ENCODE data around the gene DDX59. TPM values are rescaled to one million over a fixed set of nuclear protein-coding genes. Genes with fewer than 3 reads are reported as not detected.

Gene DDX59
- total and polyA plus RNA-seq, 9 of the 15 experiments (the other 6 are each of a cell fraction or from before 2014, with no cell fraction given), result 8.3 to 30.4 (median 19.8) TPM

DNA sequence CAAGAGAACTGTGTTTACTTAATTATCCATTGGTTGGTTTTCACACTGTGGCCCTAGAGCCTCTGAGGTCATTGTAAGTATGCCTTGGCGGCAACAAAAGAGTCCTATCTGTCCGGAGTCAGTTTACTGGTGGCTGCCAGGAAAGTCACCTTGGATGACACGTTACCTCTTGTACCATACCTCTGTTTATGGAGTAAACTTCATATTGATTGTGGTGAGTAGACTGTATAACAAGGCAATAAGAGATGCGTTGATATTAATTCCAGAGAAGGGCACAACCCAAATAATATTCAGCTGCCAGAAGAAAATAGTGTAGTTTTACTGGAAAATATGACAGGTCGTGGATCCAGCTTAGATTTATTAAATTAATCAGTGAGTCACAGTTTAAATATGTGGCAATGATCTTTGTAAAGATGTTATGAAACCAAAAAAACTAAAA is 28.7 kb downstream of the DDX59 start:
- Histone ChIP-seq H3K36me3 (ENCODE audit: control insufficient read depth, insufficient read depth, low read length) (no peaks in the 10 kb centered on the region; the same call in 2 of the 3 replicates), H3K9ac (ENCODE audit: insufficient read depth in 1 of 2, low read depth in 2 of 2, low read length in 2 of 2) (peak overlapping the region in 1 of 2 experiments; percentile 68; a peak in 3 of 4 replicates), H4K20me1 (replicated peaks; ENCODE audit: control insufficient read depth, insufficient read depth, low read length) (no peaks in the 10 kb centered on the region), H3K9me3 (replicated peaks; ENCODE audit: control insufficient read depth, insufficient read depth, low read depth, low read length) (0 out of 2 replicates have a peak, but pooled peaks cover 3% of the 10 kb centered on the region), H3K4me1 (replicated peaks in 1 of 2; ENCODE audit: control insufficient read depth in 2 of 2, insufficient read depth in 2 of 2, low read length in 2 of 2) (peaks cover 25 to 40% of the 10 kb centered on the region in 2 experiments), H3K4me2 (ENCODE audit: insufficient read depth, low read length) (peak overlapping the region; percentile 33), H3K79me2 (ENCODE audit: control insufficient read depth, insufficient read depth, low read length) (no peaks in the 10 kb centered on the region), H2AFZ (ENCODE audit: low read depth, low read length) (peak overlapping the region; percentile 84), H3K9me1 (ENCODE audit: control insufficient read depth, insufficient read depth, low read length) (no peaks in the 10 kb centered on the region), H3K27me3 (ENCODE audit: control insufficient read depth in 2 of 2, insufficient read depth in 2 of 2, low read length in 2 of 2) (no peaks in the 10 kb centered on the region), H3K4me3 (no peak overlapping the region), H3K27ac (ENCODE audit: extremely low read depth, low read depth, low read length) (peak overlapping the region; percentile 92)
- DNase-seq (ENCODE audit: extremely low read depth in 1 of 4, low spot score in 3 of 4), result peak; percentile 62 to 83 (median 65)
- intact Hi-C loops (cut with micrococcal nuclease), result loop anchor here (1.0 kb wide), 1 partner anchor 29 kb away; no protein-coding TSS in a partner anchor
- FAIRE-seq, result peak; percentile 72
- peak; percentile 73 for ATAC-seq
- 9% methylated on average over 5 of the region's 5 CpGs for WGBS (ENCODE audit: insufficient coverage, low coverage, missing lambda C conversion rate)
- no TSS peak for BruUV-seq (replicated peaks)
- CTCF ChIA-PET (ENCODE audit: low intra/inter-chr PET ratio), result no interaction called here
- in situ Hi-C loops (cut with MboI), result no loop called here
- POLR2A ChIA-PET, result interaction anchor here (1.0 to 1.9 kb wide), 3 partner anchors 13 to 29 kb away, joined by 4 to 13 read pairs (median 4); partner anchors contain the start of gene DDX59
- peak; percentile 49 for TF ChIP-seq NFIC (IDR thresholded peaks at IDR 0.05)
- TF ChIP-seq, protein P1, sequence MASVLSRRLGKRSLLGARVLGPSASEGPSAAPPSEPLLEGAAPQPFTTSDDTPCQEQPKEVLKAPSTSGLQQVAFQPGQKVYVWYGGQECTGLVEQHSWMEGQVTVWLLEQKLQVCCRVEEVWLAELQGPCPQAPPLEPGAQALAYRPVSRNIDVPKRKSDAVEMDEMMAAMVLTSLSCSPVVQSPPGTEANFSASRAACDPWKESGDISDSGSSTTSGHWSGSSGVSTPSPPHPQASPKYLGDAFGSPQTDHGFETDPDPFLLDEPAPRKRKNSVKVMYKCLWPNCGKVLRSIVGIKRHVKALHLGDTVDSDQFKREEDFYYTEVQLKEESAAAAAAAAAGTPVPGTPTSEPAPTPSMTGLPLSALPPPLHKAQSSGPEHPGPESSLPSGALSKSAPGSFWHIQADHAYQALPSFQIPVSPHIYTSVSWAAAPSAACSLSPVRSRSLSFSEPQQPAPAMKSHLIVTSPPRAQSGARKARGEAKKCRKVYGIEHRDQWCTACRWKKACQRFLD (CRISPR knock-in tag; IDR thresholded peaks at IDR 0.05), result 0 out of 2 replicates have a peak, but pooled peaks have one; percentile 5
- TF ChIP-seq, protein P2, sequence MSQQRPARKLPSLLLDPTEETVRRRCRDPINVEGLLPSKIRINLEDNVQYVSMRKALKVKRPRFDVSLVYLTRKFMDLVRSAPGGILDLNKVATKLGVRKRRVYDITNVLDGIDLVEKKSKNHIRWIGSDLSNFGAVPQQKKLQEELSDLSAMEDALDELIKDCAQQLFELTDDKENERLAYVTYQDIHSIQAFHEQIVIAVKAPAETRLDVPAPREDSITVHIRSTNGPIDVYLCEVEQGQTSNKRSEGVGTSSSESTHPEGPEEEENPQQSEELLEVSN (IDR thresholded peaks at IDR 0.05; ENCODE audit: borderline replicate concordance in 1 of 2, extremely low read depth in 1 of 2, insufficient read depth in 1 of 2, insufficient read length in 1 of 2, low read depth in 1 of 2, low read length in 1 of 2, poor library complexity in 1 of 2, severe bottlenecking in 1 of 2), result peak in 1 of 2 experiments; percentile 21
- TF ChIP-seq DPF2 (IDR thresholded peaks at IDR 0.05), result peak; percentile 48; the same call in 1 of the 2 replicates
- 0 out of 2 replicates have a peak, but pooled peaks have one; percentile 2 for TF ChIP-seq TEAD2 (tag; IDR thresholded peaks at IDR 0.05)
- TF ChIP-seq YY1 (IDR thresholded peaks at IDR 0.05; ENCODE audit: borderline replicate concordance in 1 of 3, control insufficient read depth in 1 of 3, extremely low read depth in 1 of 3, insufficient read depth in 3 of 3, insufficient read length in 1 of 3, insufficient replicate concordance in 2 of 3, low read depth in 1 of 3, low read length in 2 of 3), result peak in 1 of 3 experiments; percentile 53
- TF ChIP-seq, protein P3, sequence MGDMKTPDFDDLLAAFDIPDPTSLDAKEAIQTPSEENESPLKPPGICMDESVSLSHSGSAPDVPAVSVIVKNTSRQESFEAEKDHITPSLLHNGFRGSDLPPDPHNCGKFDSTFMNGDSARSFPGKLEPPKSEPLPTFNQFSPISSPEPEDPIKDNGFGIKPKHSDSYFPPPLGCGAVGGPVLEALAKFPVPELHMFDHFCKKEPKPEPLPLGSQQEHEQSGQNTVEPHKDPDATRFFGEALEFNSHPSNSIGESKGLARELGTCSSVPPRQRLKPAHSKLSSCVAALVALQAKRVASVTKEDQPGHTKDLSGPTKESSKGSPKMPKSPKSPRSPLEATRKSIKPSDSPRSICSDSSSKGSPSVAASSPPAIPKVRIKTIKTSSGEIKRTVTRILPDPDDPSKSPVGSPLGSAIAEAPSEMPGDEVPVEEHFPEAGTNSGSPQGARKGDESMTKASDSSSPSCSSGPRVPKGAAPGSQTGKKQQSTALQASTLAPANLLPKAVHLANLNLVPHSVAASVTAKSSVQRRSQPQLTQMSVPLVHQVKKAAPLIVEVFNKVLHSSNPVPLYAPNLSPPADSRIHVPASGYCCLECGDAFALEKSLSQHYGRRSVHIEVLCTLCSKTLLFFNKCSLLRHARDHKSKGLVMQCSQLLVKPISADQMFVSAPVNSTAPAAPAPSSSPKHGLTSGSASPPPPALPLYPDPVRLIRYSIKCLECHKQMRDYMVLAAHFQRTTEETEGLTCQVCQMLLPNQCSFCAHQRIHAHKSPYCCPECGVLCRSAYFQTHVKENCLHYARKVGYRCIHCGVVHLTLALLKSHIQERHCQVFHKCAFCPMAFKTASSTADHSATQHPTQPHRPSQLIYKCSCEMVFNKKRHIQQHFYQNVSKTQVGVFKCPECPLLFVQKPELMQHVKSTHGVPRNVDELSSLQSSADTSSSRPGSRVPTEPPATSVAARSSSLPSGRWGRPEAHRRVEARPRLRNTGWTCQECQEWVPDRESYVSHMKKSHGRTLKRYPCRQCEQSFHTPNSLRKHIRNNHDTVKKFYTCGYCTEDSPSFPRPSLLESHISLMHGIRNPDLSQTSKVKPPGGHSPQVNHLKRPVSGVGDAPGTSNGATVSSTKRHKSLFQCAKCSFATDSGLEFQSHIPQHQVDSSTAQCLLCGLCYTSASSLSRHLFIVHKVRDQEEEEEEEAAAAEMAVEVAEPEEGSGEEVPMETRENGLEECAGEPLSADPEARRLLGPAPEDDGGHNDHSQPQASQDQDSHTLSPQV (IDR thresholded peaks at IDR 0.05), result peak; percentile 92
- no peak for TF ChIP-seq PRMT5 (CRISPR knock-in tag; IDR thresholded peaks at IDR 0.05)
- TF ChIP-seq NR2C1 (IDR thresholded peaks at IDR 0.05), result peak; percentile 35; the same call in 1 of the 2 replicates
- peak; percentile 43; the same call in 1 of the 2 replicates for TF ChIP-seq NR2C1 (tag; IDR thresholded peaks at IDR 0.05)
- TF ChIP-seq, protein P4, sequence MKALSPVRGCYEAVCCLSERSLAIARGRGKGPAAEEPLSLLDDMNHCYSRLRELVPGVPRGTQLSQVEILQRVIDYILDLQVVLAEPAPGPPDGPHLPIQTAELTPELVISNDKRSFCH (CRISPR knock-in tag; IDR thresholded peaks at IDR 0.05), result no peak
- TF ChIP-seq, protein P4 (tag; IDR thresholded peaks at IDR 0.05), result peak; percentile 26; the same call in 1 of the 2 replicates
- peak; percentile 11; the same call in 1 of the 2 replicates for TF ChIP-seq SMARCE1 (IDR thresholded peaks at IDR 0.05)

Data from K562 (cell line).